Embryonic facial prominence (tissue), 1 donor: ENCODE measurements around the gene ZNF735.
"Not testable (repeated sequence)": the region's sequence is repeated elsewhere in the genome, so short reads cannot be mapped to it uniquely, and the experiment has no call there.

Experiments used
- DNase-seq: peaks from one replicate; pipeline ENCODE4 v3.0.0-alpha.2; 2016; ENCODE audit errors: extremely low spot score

The ZNF735 gene

GRCh38 chr7:64206903-64207302 lies at the start of gene ZNF735:
Gene ZNF735, plus strand, starts transcription at chr7:64207203. Its CDS starts 0 bp downstream, at chr7:64207203.
- no peak for DNase-seq

- DNase-seq: not testable (repeated sequence)
These were observed 36.0 kb upstream of the ZNF735 start for GRCh38 chr7:64170974-64171373.

- DNase-seq: no peak
These were observed 32.7 kb upstream of the ZNF735 start for GRCh38 chr7:64174328-64174727.

DNA sequence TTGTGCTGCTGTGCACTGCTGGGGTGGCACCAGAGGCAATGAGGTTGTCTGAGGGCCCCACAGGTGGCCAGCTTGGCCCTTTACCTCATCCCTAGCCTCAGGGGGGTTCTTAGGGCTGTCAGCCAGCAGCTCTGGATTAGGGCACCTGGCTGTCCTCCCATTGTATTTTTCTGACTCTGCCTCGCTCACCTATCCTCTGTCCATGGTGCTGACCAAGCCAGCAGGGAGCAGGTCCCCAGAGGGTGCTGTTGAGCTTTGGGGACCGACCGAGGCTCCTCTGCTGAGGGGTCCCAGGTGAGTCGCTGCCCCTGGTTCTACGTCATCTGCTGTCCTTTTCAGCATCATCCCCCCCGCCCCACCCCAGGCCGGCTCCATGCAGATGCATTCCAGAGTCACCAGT lies 32.1 kb upstream of the ZNF735 start:
- no peak for DNase-seq

GRCh38 chr7:64180989-64181388 lies 26.0 kb upstream of the ZNF735 start:
- no peak for DNase-seq

DNA sequence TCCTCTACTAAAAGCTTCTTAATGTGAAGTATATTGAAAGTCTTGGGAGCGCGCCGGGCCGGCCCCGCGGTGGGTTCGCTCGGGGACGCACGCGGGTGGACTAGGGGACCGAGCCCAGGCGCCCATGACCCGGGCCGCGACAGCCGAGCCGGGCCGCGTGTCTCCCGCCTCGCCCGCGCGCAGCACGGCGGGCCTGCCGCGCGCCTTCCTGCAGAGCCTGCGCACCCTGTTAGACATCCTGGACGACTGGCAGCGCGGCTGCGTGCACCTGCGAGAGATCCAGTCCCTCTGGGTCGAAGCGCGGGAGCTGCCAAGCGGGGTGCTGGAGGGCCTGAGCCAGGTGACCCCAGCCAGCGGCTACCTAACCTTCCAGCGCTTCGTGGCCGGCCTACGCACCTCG lies 25.4 kb upstream of the ZNF735 start:
- DNase-seq: no peak

GRCh38 chr7:64182036-64182790 lies 24.8 kb upstream of the ZNF735 start:
- no peak for DNase-seq

DNA sequence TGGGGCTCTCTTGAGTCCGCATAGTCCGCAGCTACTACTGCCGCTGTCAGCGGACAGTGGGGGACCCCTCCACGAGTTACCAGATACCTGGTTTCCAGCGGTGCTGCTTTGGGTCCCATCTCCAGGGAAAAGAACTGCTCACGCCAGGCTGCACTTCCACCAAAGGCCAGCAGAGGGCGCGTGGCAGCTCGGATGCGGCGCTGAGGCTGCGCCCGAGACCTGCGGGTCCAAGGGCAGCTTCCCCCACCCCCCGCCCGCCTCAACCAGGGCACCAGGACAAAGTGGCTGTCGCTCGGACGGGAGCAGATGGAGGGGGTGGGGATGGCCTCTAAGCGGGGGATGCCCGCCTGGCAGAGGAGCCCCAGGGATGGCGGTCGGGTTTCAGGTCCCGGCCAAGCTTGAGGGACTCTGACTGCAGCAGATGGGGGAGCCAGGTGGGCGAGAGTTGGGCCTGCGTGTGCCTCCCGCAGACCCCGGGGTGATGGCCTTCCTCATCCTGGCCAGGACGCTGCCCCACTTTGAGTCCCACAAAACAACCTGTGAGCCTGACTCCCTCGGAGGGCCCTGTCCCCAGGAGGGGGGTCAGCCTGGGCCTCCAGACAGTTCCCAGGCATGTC lies 23.8 kb upstream of the ZNF735 start:
- DNase-seq: no peak

DNA sequence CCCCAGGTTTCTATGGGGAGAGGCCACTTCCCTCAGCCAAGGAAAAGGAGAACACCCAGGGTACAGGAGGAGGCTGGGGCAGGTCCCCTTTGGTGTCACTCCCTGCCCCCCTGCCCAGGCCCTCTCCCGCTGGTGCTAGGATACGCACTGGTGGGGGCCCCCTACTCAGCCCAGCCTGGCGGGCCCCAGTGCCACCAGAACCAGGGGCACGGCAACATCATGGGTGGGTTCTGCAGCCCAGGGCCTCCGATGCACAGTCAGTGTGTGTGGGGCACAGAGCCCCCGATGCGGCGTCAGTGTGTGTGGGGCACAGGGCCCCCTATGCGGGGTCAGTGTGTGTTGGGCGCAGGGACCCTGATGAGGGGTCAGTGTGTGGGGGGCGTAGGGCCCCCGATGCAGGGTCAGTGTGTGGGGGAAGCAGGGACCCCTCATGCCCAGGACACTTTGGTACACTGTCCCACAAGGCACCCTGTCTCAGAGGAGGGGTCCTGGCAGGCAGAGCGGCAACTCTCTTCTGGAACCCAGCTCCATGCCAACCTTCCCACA lies 23.1 kb upstream of the ZNF735 start:
- DNase-seq: no peak

- DNase-seq: no peak
These were observed 22.6 kb upstream of the ZNF735 start for GRCh38 chr7:64184376-64184775.

- no peak for DNase-seq
These were observed 19.6 kb upstream of the ZNF735 start for GRCh38 chr7:64187408-64187807.

DNA sequence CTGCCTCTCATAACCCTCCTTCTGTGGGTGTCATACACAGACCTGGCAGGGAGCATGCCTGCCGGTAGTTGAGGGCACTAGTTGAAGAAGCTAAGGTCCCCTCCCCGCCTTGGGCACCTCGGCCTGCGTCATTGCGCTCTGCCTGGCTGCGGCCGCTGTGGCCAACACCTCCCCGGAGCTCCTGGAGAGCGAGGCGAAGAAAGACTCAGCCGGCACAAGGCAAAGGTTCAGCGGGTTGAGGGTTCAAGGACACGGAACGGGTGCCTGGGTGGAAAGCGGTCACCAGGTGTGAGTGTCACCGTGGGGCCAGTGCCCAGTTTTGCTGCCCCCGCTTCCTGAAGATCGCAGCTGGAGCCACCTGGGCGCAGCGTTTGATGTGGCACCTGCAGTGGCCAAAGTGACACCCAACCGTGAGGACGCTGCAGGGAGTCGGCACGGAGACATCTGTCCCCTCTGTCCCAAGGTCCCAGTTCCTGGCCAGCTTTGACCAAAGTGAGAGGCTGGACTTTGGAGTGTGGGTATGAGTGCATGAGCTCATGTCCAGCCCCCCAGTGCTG lies 14.8 kb upstream of the ZNF735 start:
- no peak for DNase-seq

GRCh38 chr7:64192775-64193174 lies 14.2 kb upstream of the ZNF735 start:
- no peak for DNase-seq

DNA sequence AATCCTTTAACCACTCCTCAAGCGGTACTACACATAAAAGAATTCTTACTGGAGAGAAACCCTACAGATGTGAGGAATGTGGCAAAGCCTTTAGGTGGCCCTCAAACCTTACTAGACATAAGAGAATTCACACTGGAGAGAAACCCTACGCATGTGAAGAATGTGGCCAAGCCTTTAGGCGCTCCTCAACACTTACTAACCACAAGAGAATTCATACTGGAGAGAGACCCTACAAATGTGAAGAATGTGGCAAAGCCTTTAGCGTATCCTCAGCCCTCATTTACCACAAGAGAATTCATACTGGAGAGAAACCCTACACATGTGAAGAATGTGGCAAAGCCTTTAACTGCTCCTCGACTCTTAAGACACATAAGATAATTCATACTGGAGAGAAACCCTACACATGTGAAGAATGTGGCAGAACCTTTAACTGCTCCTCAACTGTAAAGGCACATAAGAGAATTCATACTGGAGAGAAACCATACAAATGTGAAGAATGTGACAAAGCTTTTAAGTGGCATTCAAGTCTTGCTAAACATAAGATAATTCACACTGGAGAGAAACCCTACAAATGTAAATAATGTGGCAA lies 12.8 kb downstream of the ZNF735 start:
- DNase-seq: not testable (repeated sequence)

- DNase-seq: no peak
These were observed 16.4 kb downstream of the ZNF735 start for GRCh38 chr7:64223366-64223765.

GRCh38 chr7:64228174-64228573 lies 21.2 kb downstream of the ZNF735 start, which contains the start of gene ZNF679:
Gene ZNF679, plus strand, starts transcription at chr7:64228474. Its CDS starts 20,644 bp downstream, at chr7:64249118.
- DNase-seq: not testable (repeated sequence)

DNA sequence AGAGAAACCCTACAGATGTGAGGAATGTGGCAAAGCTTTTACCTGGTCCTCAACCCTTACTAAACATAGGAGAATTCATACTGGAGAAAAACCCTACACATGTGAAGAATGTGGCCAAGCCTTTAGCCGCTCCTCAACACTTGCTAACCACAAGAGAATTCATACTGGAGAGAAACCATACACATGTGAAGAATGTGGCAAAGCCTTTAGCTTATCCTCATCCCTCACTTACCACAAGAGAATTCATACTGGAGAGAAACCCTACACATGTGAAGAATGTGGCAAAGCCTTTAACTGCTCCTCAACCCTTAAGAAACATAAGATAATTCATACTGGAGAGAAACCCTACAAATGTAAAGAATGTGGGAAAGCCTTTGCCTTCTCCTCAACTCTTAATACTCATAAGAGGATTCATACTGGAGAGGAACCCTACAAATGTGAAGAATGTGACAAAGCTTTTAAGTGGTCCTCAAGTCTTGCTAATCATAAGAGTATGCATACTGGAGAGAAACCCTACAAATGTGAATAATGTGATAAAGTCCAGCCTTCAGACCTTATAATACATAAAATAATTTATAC lies 59.4 kb downstream of the ZNF735 start:
- no peak for DNase-seq
